ENCODE measurements around the gene ASMTL. TPM values are rescaled to one million over a fixed set of nuclear protein-coding genes. Genes with fewer than 3 reads are reported as not detected.
A peak's percentile ranks its signal among the peaks of the same experiment; 100 is the strongest.

ASMTL gene
- total and polyA plus RNA-seq, 2 of the 13 experiments (the other 11 are each of a cell fraction or from before 2014, with no cell fraction given): 5.6 to 16.3 TPM

DNA sequence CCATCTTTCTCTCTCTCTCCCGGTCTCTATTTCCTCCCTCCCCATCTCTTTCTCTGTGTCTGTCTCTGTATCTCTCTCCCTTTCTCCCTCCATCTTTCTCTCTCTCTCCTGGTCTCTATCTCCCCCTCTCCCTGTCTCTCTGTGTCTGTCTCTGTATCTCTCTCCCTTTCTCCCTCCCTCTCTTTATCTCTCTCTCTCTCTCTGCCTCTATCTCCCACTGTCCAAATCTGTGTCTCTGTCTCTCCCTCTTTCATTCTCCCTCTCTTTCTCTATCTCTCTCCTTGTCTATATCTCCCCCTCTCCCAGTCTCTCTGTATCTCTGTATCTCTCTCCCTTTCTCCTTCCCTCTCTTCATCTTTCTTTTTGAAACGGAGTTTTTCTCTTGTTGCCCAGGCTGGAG, 92.5 kb downstream of the ASMTL start:
- BruUV-seq (replicated peaks): no TSS peak
- FAIRE-seq: no peak
- Histone ChIP-seq H4K20me1 (ENCODE audit: insufficient read depth, low read length) (no peaks in the 10 kb centered on the region), H2AFZ (ENCODE audit: low read length) (no peak overlapping the region), H3K9ac (ENCODE audit: insufficient read depth, low read depth, low read length) (no peak overlapping the region), H3K9me3 (ENCODE audit: low read length) (no peaks in the 10 kb centered on the region), H3K27ac (ENCODE audit: extremely low read length, insufficient read depth, low read length) (no peak overlapping the region), H3K4me1 (ENCODE audit: insufficient read depth, low read length) (no peaks in the 10 kb centered on the region), H3K36me3 (replicated peaks in 1 of 2; ENCODE audit: control insufficient read depth in 1 of 2, insufficient read depth in 2 of 2, low read length in 2 of 2) (no peaks in the 10 kb centered on the region), H3K79me2 (ENCODE audit: insufficient read depth, low read length) (no peaks in the 10 kb centered on the region), H3K27me3 (ENCODE audit: control insufficient read depth in 1 of 2, insufficient read depth in 2 of 2, low read length in 2 of 2) (no peaks in the 10 kb centered on the region), H3K4me3 (replicated peaks in 1 of 3; ENCODE audit: insufficient read depth in 1 of 3, low read depth in 2 of 3, low read length in 3 of 3) (no peak overlapping the region), H3K4me2 (ENCODE audit: low read depth, low read length) (no peak overlapping the region)
- DNase-seq (ENCODE audit: low spot score): no peak
- CTCF ChIA-PET (ENCODE audit: low intra/inter-chr PET ratio, low total read pairs): no interaction called here
- POLR2A ChIA-PET: no interaction called here
- ATAC-seq: no peak
- intact Hi-C loops (cut with micrococcal nuclease; ENCODE audit: unreplicated experiment): no loop called here
- 41% methylated on average over 2 of the region's 2 CpGs for WGBS (ENCODE audit: low lambda C conversion rate)
- in situ Hi-C loops (cut with HindIII; ENCODE audit: extremely low pct_ligation_motif_present, low pct_unique_long_range_greater_than_20kb): no loop called here
- TF ChIP-seq, protein P1, sequence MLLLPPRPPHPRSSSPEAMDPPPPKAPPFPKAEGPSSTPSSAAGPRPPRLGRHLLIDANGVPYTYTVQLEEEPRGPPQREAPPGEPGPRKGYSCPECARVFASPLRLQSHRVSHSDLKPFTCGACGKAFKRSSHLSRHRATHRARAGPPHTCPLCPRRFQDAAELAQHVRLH (CRISPR knock-in tag; IDR thresholded peaks at IDR 0.05; ENCODE audit: borderline replicate concordance, low read depth): no peak
- TF ChIP-seq SMARCE1 (IDR thresholded peaks at IDR 0.05; ENCODE audit: borderline replicate concordance) (no peak), NCOA1 (CRISPR knock-in tag; IDR thresholded peaks at IDR 0.05) (no peak), GATAD2A (CRISPR knock-in tag; IDR thresholded peaks at IDR 0.05) (no peak), POLR2AphosphoS2 (IDR thresholded peaks at IDR 0.05; ENCODE audit: low read depth, low read length) (peak; percentile 63; the same call in 1 of the 2 replicates)

DNA sequence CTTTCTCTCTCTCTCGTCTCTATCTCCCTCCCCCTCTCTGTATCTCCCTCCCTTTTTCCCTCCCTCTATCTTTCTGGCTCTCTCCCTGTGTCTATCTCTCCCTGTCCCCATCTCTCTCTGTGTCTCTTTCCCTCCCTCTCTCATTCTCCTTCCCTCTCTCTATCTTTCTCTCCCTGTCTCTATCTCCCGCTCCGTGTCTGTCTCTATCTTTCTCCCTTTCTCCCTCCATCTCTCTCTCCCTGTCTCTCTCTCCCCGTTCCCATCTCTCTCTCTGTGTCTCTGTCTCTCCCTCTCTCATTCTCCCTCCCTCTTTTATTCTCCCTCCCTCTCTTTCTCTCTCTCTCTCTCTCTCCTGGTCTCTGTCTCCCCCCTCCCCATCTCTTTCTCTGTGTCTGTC, 93.2 kb downstream of the ASMTL start:
- Histone ChIP-seq H3K27ac (ENCODE audit: extremely low read length, insufficient read depth, low read length) (no peak overlapping the region), H3K4me3 (replicated peaks in 1 of 3; ENCODE audit: insufficient read depth in 1 of 3, low read depth in 2 of 3, low read length in 3 of 3) (no peak overlapping the region), H3K79me2 (ENCODE audit: insufficient read depth, low read length) (no peaks in the 10 kb centered on the region), H3K27me3 (ENCODE audit: control insufficient read depth in 1 of 2, insufficient read depth in 2 of 2, low read length in 2 of 2) (no peaks in the 10 kb centered on the region), H3K9me3 (ENCODE audit: low read length) (no peaks in the 10 kb centered on the region), H3K9ac (ENCODE audit: insufficient read depth, low read depth, low read length) (no peak overlapping the region), H3K36me3 (replicated peaks in 1 of 2; ENCODE audit: control insufficient read depth in 1 of 2, insufficient read depth in 2 of 2, low read length in 2 of 2) (no peaks in the 10 kb centered on the region), H2AFZ (ENCODE audit: low read length) (no peak overlapping the region), H3K4me2 (ENCODE audit: low read depth, low read length) (no peak overlapping the region), H3K4me1 (ENCODE audit: insufficient read depth, low read length) (no peaks in the 10 kb centered on the region), H4K20me1 (ENCODE audit: insufficient read depth, low read length) (no peaks in the 10 kb centered on the region)
- no TSS peak for BruUV-seq (replicated peaks)
- 36% methylated on average over 4 of the region's 4 CpGs for WGBS (ENCODE audit: low lambda C conversion rate)
- FAIRE-seq: no peak
- no peak for DNase-seq (ENCODE audit: low spot score)
- intact Hi-C loops (cut with micrococcal nuclease; ENCODE audit: unreplicated experiment) (no loop called here), in situ Hi-C loops (cut with HindIII; ENCODE audit: extremely low pct_ligation_motif_present, low pct_unique_long_range_greater_than_20kb) (no loop called here)
- ChIA-PET POLR2A (no interaction called here), CTCF (ENCODE audit: low intra/inter-chr PET ratio, low total read pairs) (no interaction called here)
- no peak for ATAC-seq
- TF ChIP-seq HOMEZ (CRISPR knock-in tag; IDR thresholded peaks at IDR 0.05; ENCODE audit: low read depth): no peak
- no peak for TF ChIP-seq SSRP1 (CRISPR knock-in tag; IDR thresholded peaks at IDR 0.05)
- TF ChIP-seq TFDP2 (CRISPR knock-in tag; IDR thresholded peaks at IDR 0.05): no peak
- no peak for TF ChIP-seq ASH2L (IDR thresholded peaks at IDR 0.05; ENCODE audit: insufficient read length, low read depth, low read length)
- TF ChIP-seq SNRNP70 (IDR thresholded peaks at IDR 0.05; ENCODE audit: low read depth, low read length): no peak
- TF ChIP-seq ZNF790 (CRISPR knock-in tag; IDR thresholded peaks at IDR 0.05; ENCODE audit: borderline replicate concordance): no peak
- no peak for TF ChIP-seq MAFG (CRISPR knock-in tag; IDR thresholded peaks at IDR 0.05)
- TF ChIP-seq SAP130 (CRISPR knock-in tag; IDR thresholded peaks at IDR 0.05; ENCODE audit: low read depth): no peak
- no peak for TF ChIP-seq FOXO1 (CRISPR knock-in tag; IDR thresholded peaks at IDR 0.05)
- no peak for TF ChIP-seq ZNF138 (CRISPR knock-in tag; IDR thresholded peaks at IDR 0.05; ENCODE audit: low read depth)
